ENCODE results near the gene SPATA6.

The SPATA6 gene

GRCh38 chr1:48309564-48310082 is 162.4 kb downstream of the SPATA6 start:
- TF ChIP-seq CSRNP3 (CRISPR knock-in tag; IDR thresholded peaks at IDR 0.05) (no peak), GLIS3 (CRISPR knock-in tag; IDR thresholded peaks at IDR 0.05) (no peak), PATZ1 (CRISPR knock-in tag; IDR thresholded peaks at IDR 0.05; ENCODE audit: borderline replicate concordance) (no peak), BACH2 (CRISPR knock-in tag; IDR thresholded peaks at IDR 0.05; ENCODE audit: borderline replicate concordance) (no peak), ZFP3 (CRISPR knock-in tag; IDR thresholded peaks at IDR 0.05) (no peak), ZFP30 (CRISPR knock-in tag; IDR thresholded peaks at IDR 0.05) (no peak), CREB5 (CRISPR knock-in tag; IDR thresholded peaks at IDR 0.05; ENCODE audit: low read depth) (no peak), PPARA (CRISPR knock-in tag; IDR thresholded peaks at IDR 0.05; ENCODE audit: borderline replicate concordance) (no peak), ZNF70 (CRISPR knock-in tag; IDR thresholded peaks at IDR 0.05) (no peak), CSDC2 (CRISPR knock-in tag; IDR thresholded peaks at IDR 0.05) (no peak), ARNTL (CRISPR knock-in tag; IDR thresholded peaks at IDR 0.05; ENCODE audit: borderline replicate concordance, low read depth) (no peak), SNAI2 (CRISPR knock-in tag; IDR thresholded peaks at IDR 0.05) (no peak), POU6F1 (CRISPR knock-in tag; IDR thresholded peaks at IDR 0.05; ENCODE audit: borderline replicate concordance, low read depth) (no peak), TSHZ2 (CRISPR knock-in tag; IDR thresholded peaks at IDR 0.05) (no peak), ISL1 (CRISPR knock-in tag; IDR thresholded peaks at IDR 0.05) (no peak), ZNF565 (CRISPR knock-in tag; conservative IDR thresholded peaks at IDR 0.05; ENCODE audit: low read depth) (no peak), ZC3H10 (CRISPR knock-in tag; IDR thresholded peaks at IDR 0.05) (no peak), ESRRG (CRISPR knock-in tag; IDR thresholded peaks at IDR 0.05) (no peak)
- ATAC-seq = no peak

- no peak for ATAC-seq
- TF ChIP-seq CREB5 (CRISPR knock-in tag; IDR thresholded peaks at IDR 0.05; ENCODE audit: low read depth) (no peak), PATZ1 (CRISPR knock-in tag; IDR thresholded peaks at IDR 0.05; ENCODE audit: borderline replicate concordance) (no peak), TSHZ2 (CRISPR knock-in tag; IDR thresholded peaks at IDR 0.05) (no peak), ISL1 (CRISPR knock-in tag; IDR thresholded peaks at IDR 0.05) (no peak), CSRNP3 (CRISPR knock-in tag; IDR thresholded peaks at IDR 0.05) (no peak), ZNF565 (CRISPR knock-in tag; conservative IDR thresholded peaks at IDR 0.05; ENCODE audit: low read depth) (no peak), RARB (CRISPR knock-in tag; IDR thresholded peaks at IDR 0.05) (no peak), ESRRG (CRISPR knock-in tag; IDR thresholded peaks at IDR 0.05) (no peak), TCF4 (CRISPR knock-in tag; IDR thresholded peaks at IDR 0.05; ENCODE audit: borderline replicate concordance) (no peak), ZFP3 (CRISPR knock-in tag; IDR thresholded peaks at IDR 0.05) (no peak), ZFP30 (CRISPR knock-in tag; IDR thresholded peaks at IDR 0.05) (no peak)
Measured at GRCh38 chr1:48302652-48303051, 169.4 kb downstream of the SPATA6 start.

Data from SK-N-SH treated with all-trans-retinoic acid at 6 μM for 48 hours (cell line).